Left cardiac atrium (tissue), 4 donors: ENCODE data around the gene PIK3C2A. TPM values are rescaled to one million over a fixed set of nuclear protein-coding genes. Genes with fewer than 3 reads are reported as not detected.

ENCODE experiments used
- ATAC-seq, 2 donors: fragments of 200-7000 bp; cut with Tn5 transposase; one replicate each; pipeline ENCODE4 v1.9.1; 2020; ENCODE audit warnings: mild to moderate bottlenecking in 2 of 2, moderate library complexity in 2 of 2
- DNase-seq: peaks from one replicate; pipeline ENCODE4 v3.0.0-alpha.2; 2020
- intact Hi-C, 2 donors: fragments of 100-400 bp; cut with DNase I; formaldehyde crosslinking; loops; one replicate each; pipeline versions ENCODE4 v1.14.1 to v1.15.1; 2022 to 2023
- total RNA-seq, 2 donors: library from RNA; stranded (reverse); fragmentation: NEBNext Ultra II Directional; extraction: Animal tissue kit (Norgen Biotek cat#: 25700); gene quantifications; one replicate each; pipeline ENCODE4 v1.2.1, GENCODE V29; 2021
- donor health status: DM: no; HTN: yes; CAD: no.
- donor health status: DM: no; HTN: yes; CAD: no; lungs with severe emphysema.
- donor health status: DM: yes; HTN: yes; CAD: no.
- donor health status: Dilated cardiomyopathy.

Gene PIK3C2A
- total RNA-seq, 2 donors from 2014 or later, result 41.1 to 62.5 TPM

GRCh38 chr11:17224727-17225126, 16.9 kb upstream of the PIK3C2A start:
- ATAC-seq, result peak in 1 of 2 donors; percentile 57
- intact Hi-C loops, result no loop called here
- no peak for DNase-seq

GRCh38 chr11:17221968-17222367, 14.2 kb upstream of the PIK3C2A start:
- ATAC-seq, result no peak
- intact Hi-C loops, result no loop called here
- DNase-seq, result no peak

- intact Hi-C loops, result no loop called here
- DNase-seq (no peak), ATAC-seq (no peak)
These were observed 11.2 kb upstream of the PIK3C2A start for GRCh38 chr11:17219016-17219415.

- ATAC-seq, result no peak
- no peak for DNase-seq
- intact Hi-C loops, result no loop called here
These were observed 10.6 kb upstream of the PIK3C2A start for GRCh38 chr11:17218403-17218802.

- intact Hi-C loops, result no loop called here
- DNase-seq (no peak), ATAC-seq (no peak)
These were observed 9.6 kb upstream of the PIK3C2A start for GRCh38 chr11:17217401-17217800.

- no peak for ATAC-seq
- intact Hi-C loops, result no loop called here
These were observed 6.6 kb upstream of the PIK3C2A start for GRCh38 chr11:17214338-17214737.

GRCh38 chr11:17211286-17211685, 3.5 kb upstream of the PIK3C2A start:
- DNase-seq, result no peak
- intact Hi-C loops, result no loop called here
- ATAC-seq, result no peak

More at GRCh38 chr11:17214338-17214737, 6.6 kb upstream of the PIK3C2A start:
- no peak for DNase-seq

GRCh38 chr11:17209939-17210245, 2.1 kb upstream of the PIK3C2A start:
- DNase-seq, result no peak
- ATAC-seq, result no peak
- intact Hi-C loops, result loop anchor here in 1 of 2 donors (5.0 kb wide), 1 partner anchor 43 kb away; no protein-coding TSS in a partner anchor

GRCh38 chr11:17208257-17208999, 642 bp upstream of the PIK3C2A start:
- peak; percentile 51 to 79 for ATAC-seq
- intact Hi-C loops, result loop anchor here in 1 of 2 donors (5.0 kb wide), 1 partner anchor 41 kb away; no protein-coding TSS in a partner anchor

GRCh38 chr11:17206463-17206862, 1.3 kb downstream of the PIK3C2A start:
- ATAC-seq, result no peak
- DNase-seq, result no peak
- intact Hi-C loops, result loop anchor here in 1 of 2 donors (5.0 kb wide), 1 partner anchor 39 kb away; no protein-coding TSS in a partner anchor

More at GRCh38 chr11:17208257-17208999, 642 bp upstream of the PIK3C2A start:
- peak; percentile 49 for DNase-seq

GRCh38 chr11:17197431-17197898, 10.3 kb downstream of the PIK3C2A start:
- DNase-seq (no peak), ATAC-seq (no peak)
- intact Hi-C loops, result no loop called here

- intact Hi-C loops, result no loop called here
- DNase-seq (no peak), ATAC-seq (no peak)
These were observed 19.1 kb downstream of the PIK3C2A start for GRCh38 chr11:17188675-17189074.

GRCh38 chr11:17186932-17187692, 20.7 kb downstream of the PIK3C2A start:
- intact Hi-C loops, result no loop called here
- no peak for DNase-seq
- no peak for ATAC-seq

GRCh38 chr11:17185938-17186337, 21.8 kb downstream of the PIK3C2A start:
- DNase-seq (no peak), ATAC-seq (no peak)
- intact Hi-C loops, result no loop called here

GRCh38 chr11:17184882-17185587, 22.8 kb downstream of the PIK3C2A start:
- DNase-seq (no peak), ATAC-seq (no peak)
- intact Hi-C loops, result no loop called here

- ATAC-seq, result no peak
- intact Hi-C loops, result no loop called here
- DNase-seq, result no peak
These were observed 23.9 kb downstream of the PIK3C2A start for GRCh38 chr11:17183836-17184235.

- DNase-seq (no peak), ATAC-seq (no peak)
- intact Hi-C loops, result no loop called here
These were observed 27.8 kb downstream of the PIK3C2A start for GRCh38 chr11:17179970-17180369.

- intact Hi-C loops, result no loop called here
- DNase-seq, result no peak
- no peak for ATAC-seq
These were observed 34.5 kb downstream of the PIK3C2A start for GRCh38 chr11:17173332-17173731.

GRCh38 chr11:17171916-17172315, 35.9 kb downstream of the PIK3C2A start:
- intact Hi-C loops, result no loop called here
- ATAC-seq (peak; percentile 23 to 74), DNase-seq (no peak)

GRCh38 chr11:17171343-17171742, 36.4 kb downstream of the PIK3C2A start:
- intact Hi-C loops, result no loop called here
- DNase-seq (no peak), ATAC-seq (peak in 1 of 2 donors; percentile 23)
